DMS53 (cell line): Measurements from ENCODE around the gene ZNF407.
A peak's percentile ranks its signal among the peaks of the same experiment; 100 is the strongest.

Experiments
- DNase-seq: peaks from one replicate; lab custom pipeline; 2025; lab: John Stamatoyannopoulos, UW

Gene ZNF407

DNA sequence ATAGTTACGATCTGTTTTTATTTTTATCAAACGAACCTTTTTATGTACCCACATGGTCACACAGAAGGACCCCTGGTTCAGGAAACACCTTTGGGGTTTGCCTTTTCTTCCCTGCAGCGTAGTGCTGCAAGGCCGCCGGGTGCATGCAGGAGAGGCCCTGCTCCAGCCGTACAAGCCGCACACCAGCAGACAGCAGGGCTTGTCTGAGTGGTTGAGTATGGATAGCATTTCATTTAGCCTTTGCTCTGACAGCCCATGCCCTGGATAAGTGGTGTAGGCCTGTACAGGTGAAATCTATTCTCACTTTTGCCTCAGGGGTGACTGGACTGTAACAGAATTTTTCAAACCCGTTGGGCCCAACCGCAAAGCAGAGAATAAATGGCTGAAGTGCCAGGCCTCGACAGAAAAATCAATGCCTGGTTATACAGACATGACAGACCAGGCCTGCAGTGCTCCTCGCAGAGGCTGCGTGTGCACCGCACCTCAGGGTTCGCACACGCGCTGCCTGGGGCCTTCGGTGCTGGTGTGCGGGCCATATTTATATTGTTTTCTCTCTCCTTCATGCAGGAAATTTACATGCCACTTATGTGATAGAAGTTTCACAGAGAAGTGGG lies 279.1 kb downstream of the ZNF407 start:
- DNase-seq: no peak

- no peak for DNase-seq
Observed at GRCh38 chr18:74878267-74878666, 280.6 kb downstream of the ZNF407 start.

GRCh38 chr18:74880706-74881278 lies 283.1 kb downstream of the ZNF407 start:
- DNase-seq: no peak

GRCh38 chr18:74892066-74892627 lies 294.5 kb downstream of the ZNF407 start:
- DNase-seq: peak; percentile 61

DNA sequence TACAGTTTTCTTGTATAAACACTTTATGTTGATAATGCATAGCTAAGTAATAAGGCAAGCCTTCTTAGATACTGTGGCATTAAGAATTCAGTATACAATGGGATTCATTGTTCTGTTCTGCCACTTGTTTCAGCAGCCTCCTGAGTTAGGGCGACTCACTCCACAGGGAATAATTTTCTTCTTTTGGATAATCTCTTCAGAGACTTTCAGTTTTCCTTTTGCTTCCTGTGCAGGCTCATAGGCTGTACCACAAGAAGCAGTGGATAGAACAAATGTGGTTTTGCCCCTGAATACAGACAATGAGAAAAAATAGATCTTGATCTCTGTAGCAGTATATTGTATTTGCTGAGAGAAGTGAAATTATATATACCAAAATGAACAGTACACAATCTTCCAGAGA lies 298.0 kb downstream of the ZNF407 start:
- DNase-seq: no peak

DNA sequence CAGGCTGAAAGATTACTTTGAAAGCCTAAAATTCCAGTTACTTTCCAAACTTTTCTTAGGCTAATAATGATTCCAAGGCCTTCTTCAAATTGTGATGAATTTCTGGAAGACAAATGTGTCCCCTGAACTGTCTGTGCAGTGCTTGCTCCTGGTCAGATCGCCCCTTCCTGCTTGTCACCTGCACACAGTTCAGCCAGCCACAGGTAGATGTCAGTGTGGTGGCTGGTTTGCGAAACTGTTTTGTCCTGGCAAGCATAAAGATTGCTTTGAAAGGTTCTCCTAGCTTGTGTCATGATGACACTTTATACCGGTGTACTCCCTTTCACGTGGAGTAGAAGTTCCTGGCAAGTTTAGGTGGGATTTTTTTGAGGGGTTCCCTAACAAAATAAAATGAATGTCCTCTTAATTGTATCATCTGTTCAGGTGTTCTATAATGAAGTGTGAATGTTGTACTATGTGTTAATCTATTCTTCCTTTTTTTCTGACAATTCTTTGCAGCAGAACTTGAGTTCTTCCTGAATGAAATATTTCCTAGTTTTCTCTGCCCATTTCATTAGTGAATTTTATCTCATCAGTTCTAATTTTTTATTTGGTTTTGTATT lies 298.8 kb downstream of the ZNF407 start:
- DNase-seq: peak; percentile 91

DNA sequence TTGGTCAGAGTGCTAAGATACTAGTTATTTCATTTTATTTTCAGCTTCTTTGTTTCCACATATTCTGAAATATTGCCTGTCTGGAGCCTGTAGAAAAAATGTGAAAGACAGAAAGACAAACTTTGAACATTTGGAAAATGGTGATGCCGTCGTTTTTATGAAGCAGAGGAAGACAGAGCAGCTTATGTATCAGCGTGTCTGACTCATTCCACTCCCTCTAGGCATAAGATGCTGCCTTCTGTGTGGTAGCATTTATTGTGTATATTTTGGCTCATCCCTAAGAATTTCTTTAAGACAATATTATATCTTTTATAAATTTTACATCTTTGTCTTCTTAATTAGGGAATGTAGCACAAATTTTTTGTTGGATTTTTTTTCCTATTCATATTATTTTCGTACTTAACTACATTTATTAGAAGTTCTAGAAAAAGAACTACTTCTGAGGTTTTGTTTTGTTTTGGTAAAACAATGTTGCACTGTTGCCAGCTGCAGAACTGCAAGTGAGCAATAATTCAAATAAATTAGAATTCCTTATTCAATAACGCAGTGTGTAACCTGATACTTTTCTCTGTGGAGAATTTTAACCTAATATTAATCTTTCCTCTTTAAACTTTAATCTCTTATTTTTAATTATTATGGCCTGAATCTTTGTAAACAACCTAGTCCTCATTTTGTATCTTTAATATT lies 300.4 kb downstream of the ZNF407 start:
- DNase-seq: no peak

DNA sequence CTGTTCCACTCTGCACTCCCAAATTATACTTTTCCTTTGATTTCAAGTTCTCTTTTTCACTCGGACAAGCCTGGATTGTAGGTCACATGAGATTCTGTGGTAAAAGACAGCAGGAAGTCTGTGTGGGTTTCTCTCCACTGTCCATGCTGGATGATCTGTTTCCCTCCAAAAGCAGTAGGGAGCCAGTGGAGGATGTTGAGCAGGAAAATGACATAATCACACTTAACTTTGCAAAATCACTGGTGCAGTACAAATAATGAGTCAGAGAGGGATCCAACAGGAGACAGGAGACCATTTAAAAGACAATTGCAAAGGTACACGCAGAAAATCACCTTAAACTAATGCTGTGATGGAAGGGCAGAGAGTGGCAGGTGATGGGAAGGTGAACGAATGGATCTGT lies 301.3 kb downstream of the ZNF407 start:
- DNase-seq: peak; percentile 84

DNA sequence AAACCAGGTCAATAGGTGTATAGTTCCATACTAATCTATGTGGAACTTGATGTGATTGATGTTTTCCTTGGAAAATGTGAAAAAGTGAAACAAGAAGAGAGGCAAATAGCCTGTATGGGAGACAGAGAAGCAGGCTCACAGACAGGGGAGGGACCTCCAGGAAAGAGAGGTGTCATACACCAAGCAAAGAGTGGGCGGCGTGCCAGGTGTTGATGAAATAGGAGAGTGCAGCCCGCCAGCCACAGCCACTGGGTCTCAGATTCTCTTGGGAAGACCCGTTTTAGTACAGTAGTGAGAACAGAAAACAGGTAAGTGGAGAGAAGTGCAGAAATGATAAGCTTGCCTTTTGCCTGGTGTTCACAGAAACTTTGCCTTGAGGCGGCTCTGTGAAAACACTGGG lies 301.9 kb downstream of the ZNF407 start:
- DNase-seq: peak; percentile 31

DNA sequence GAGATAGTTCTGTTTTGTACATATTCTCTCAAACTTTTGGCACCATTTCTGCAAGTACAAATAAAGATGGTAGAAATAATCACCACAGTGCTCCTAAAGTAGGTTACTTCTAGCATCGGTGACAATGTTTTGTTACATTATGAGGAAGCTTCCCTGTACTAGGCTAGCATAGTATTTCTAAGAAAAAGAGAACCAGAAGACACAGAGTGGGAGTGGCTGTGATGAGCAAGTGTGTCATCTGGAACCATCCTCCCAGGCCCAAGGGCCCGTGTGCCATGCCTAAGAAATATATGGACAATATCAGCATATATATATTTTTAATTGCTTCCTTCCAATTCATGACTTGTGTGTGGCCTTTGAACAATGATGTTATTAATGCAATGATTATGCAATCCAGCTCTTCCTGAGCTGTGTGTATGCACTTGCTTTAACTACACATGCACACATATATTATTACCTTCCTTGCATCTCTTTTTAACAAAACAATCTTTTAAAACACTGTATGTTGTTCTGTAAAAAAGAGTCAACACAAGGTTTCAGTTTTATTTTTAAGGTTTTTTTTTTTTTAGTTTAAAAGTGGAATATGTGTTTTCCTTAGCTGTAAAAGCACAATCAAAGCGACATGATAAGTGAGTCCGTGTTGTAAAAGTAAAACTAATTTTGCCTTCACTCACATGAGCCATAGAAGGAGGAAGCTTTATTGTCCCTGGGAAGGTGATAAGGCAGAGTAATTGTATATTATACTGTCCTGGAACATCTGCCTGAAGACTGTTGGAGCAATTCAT lies 303.9 kb downstream of the ZNF407 start:
- DNase-seq: no peak

GRCh38 chr18:74902147-74902455 lies 304.4 kb downstream of the ZNF407 start:
- DNase-seq: no peak

DNA sequence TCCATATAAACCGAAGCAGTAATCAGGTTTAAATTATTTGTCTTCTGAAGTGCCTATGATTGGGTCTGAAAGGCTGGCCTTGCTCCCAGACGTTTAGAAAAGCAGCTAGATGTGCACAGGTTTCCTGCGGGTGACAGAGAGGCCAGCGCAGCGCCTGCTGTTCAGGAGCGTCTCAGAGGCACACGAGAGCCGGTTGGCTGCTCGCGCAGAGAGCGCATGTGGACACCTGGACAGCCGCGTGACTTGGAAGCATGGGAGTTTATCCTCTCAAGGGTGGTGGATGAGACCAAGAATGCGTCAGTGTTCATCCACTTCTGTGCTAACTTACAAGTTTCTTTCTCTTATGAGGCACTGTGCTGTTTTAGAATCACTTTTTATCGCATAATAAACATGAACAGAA lies 307.6 kb downstream of the ZNF407 start:
- DNase-seq: no peak

- no peak for DNase-seq
Observed at GRCh38 chr18:74906184-74906583, 308.5 kb downstream of the ZNF407 start.

DNA sequence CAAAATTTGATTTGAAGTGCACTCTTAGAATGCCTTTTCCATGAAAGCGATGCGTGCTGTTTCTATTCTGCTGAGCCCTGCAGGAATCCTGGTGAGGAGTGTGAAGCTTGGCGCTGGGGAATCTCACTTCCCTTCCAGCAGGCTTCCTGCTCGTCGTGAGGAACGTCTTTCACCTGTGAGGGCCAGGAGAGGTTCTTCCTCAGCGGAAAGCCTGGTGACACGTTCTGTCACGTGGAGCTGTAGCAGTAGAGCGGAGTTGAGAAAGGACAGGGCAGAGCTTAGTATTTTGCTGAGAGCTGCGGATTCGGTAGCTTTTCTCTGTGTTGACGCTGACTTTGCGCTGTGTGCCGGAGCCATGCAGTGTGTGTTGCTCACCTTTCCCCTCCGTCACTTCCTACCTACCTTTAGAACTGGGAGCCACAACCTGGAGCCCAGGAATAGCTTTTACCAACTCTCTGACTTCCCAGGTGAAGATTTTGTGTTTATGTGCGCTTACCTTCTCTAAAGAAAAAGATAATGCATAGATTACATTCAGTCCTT lies 316.5 kb downstream of the ZNF407 start:
- no peak for DNase-seq

- no peak for DNase-seq
Observed at GRCh38 chr18:74914648-74915047, 317.0 kb downstream of the ZNF407 start.

DNA sequence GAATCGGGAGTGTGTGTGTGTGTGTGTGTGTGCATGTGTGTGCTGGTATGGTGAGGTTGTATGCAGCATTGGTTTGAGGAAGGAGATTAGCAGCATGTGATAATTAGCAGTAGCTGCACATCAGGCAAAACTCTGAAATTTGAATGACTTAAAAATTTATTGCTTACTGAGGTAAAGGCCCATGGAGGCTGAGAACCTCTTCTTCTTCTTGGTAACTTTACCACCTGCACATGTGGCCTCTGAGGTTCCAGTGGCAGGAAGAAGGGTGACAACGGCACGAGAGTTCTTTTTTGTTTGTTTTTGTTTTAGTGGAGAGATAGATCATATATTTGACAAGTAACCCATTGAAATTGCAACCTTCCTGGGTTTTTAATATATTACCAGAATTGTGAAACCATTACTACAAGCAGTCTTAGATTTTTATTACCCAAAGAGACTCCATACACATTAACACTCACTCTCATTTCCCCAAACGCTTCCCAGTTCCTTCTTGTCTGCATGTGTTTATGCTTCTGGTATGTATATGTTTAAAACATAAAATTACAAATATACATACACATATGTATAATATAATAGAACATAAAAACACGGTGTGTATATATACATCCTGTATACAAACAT lies 319.2 kb downstream of the ZNF407 start:
- no peak for DNase-seq

GRCh38 chr18:74918276-74918790 lies 320.7 kb downstream of the ZNF407 start:
- no peak for DNase-seq

- DNase-seq: no peak
Observed at GRCh38 chr18:74921057-74921820, 323.6 kb downstream of the ZNF407 start.

DNA sequence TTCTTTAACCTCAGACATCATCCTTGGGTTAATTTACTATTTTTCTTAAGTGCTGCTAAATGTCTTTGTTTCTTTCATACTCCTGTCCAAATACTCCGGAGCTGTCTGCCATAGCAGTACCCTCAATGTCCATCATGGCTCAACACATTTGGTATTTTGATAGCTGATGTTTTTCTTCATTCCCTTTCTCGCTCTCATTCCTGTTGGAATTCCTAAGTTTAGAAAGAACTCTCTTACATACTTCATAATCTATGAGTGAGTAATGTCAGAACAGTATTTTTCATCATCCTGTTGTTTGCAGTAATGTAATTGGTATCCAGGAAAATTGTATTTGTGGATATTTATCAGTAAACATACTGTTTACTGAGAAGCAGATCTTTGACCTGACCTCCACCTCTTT lies 328.4 kb downstream of the ZNF407 start:
- no peak for DNase-seq

- no peak for DNase-seq
Observed at GRCh38 chr18:74928194-74928968, 330.7 kb downstream of the ZNF407 start.
